Parathyroid adenoma (tissue), 2 donors: Measurements from ENCODE around the gene PPP2R1B.
A peak's percentile ranks its signal among the peaks of the same experiment; 100 is the strongest.

Experiments used
- H2AFZ ChIP-seq: fragments of 300-600 bp; sonication (generic); one replicate; pipeline ENCODE4 v1.7.0; 2017; ENCODE audit warnings: antibody characterized with exemption, mild to moderate bottlenecking
- H3K27ac ChIP-seq: fragments of 300-600 bp; sonication (generic); one replicate; pipeline ENCODE4 v1.7.0; 2017
- H3K27me3 ChIP-seq: fragments of 300-600 bp; sonication (generic); one replicate; pipeline ENCODE4 v1.7.0; 2017; ENCODE audit warnings: low read length; ENCODE audit not compliant: control insufficient read depth, insufficient read depth
- H3K36me3 ChIP-seq: fragments of 300-600 bp; sonication (generic); one replicate; pipeline ENCODE4 v1.7.0; 2017; ENCODE audit warnings: low read length; ENCODE audit not compliant: control insufficient read depth, insufficient read depth
- H3K4me1 ChIP-seq: fragments of 300-600 bp; sonication (generic); one replicate; pipeline ENCODE4 v1.7.0; 2017; ENCODE audit warnings: control low read depth
- H3K4me2 ChIP-seq: fragments of 300-600 bp; sonication (generic); one replicate; pipeline ENCODE4 v1.7.0; 2017; ENCODE audit warnings: low read length
- H3K4me3 ChIP-seq: fragments of 300-600 bp; sonication (generic); one replicate; pipeline ENCODE4 v1.7.0; 2017; ENCODE audit warnings: low read depth, low read length
- H3K79me2 ChIP-seq: fragments of 300-600 bp; sonication (generic); one replicate; pipeline ENCODE4 v1.7.0; 2017; ENCODE audit warnings: control low read depth
- H3K9ac ChIP-seq: fragments of 300-600 bp; sonication (generic); one replicate; pipeline ENCODE4 v1.7.0; 2017; ENCODE audit warnings: mild to moderate bottlenecking
- H3K9me3 ChIP-seq: fragments of 300-600 bp; sonication (generic); one replicate; pipeline ENCODE4 v1.7.0; 2017; ENCODE audit warnings: low read length; ENCODE audit not compliant: control insufficient read depth
- TF ChIP-seq, protein P1 (sequence below): fragments of 300-600 bp; sonication (generic); IDR thresholded peaks from one replicate; pipeline ENCODE4 v1.7.0; 2017; ENCODE audit warnings: antibody characterized with exemption, mild to moderate bottlenecking
- donor health status: primary hyperparathyroidism.

Gene PPP2R1B

DNA sequence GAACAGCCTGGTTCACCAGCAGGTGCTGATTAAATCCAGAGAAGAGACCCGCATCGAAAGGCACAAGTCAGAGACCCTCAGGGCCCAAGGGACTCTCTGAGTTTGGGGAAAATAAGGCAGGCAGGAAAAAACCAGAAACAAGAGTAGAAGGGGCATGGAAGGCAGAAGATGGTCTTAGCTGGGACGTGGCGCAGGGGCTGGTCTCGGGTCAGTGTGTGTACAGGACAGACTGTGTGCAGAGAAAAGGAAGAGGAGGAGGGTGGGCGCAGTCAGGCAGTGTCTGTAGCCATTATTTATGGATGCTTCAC is 31.3 kb downstream of the PPP2R1B start:
- no peaks in the 10 kb centered on the region for H3K27me3 ChIP-seq
- H2AFZ ChIP-seq: peak overlapping the region; percentile 76
- no peaks in the 10 kb centered on the region for H3K36me3 ChIP-seq
- H3K4me1 ChIP-seq: peaks cover 21% of the 10 kb centered on the region
- H3K27ac ChIP-seq: peak overlapping the region; percentile 99
- H3K9ac ChIP-seq: peak overlapping the region; percentile 13
- no peaks in the 10 kb centered on the region for H3K79me2 ChIP-seq
- H3K4me3 ChIP-seq: peak overlapping the region; percentile 28
- H3K4me2 ChIP-seq: peak overlapping the region; percentile 39
- H3K9me3 ChIP-seq: no peaks in the 10 kb centered on the region
- TF ChIP-seq, protein P1, sequence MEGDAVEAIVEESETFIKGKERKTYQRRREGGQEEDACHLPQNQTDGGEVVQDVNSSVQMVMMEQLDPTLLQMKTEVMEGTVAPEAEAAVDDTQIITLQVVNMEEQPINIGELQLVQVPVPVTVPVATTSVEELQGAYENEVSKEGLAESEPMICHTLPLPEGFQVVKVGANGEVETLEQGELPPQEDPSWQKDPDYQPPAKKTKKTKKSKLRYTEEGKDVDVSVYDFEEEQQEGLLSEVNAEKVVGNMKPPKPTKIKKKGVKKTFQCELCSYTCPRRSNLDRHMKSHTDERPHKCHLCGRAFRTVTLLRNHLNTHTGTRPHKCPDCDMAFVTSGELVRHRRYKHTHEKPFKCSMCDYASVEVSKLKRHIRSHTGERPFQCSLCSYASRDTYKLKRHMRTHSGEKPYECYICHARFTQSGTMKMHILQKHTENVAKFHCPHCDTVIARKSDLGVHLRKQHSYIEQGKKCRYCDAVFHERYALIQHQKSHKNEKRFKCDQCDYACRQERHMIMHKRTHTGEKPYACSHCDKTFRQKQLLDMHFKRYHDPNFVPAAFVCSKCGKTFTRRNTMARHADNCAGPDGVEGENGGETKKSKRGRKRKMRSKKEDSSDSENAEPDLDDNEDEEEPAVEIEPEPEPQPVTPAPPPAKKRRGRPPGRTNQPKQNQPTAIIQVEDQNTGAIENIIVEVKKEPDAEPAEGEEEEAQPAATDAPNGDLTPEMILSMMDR: no peak

DNA sequence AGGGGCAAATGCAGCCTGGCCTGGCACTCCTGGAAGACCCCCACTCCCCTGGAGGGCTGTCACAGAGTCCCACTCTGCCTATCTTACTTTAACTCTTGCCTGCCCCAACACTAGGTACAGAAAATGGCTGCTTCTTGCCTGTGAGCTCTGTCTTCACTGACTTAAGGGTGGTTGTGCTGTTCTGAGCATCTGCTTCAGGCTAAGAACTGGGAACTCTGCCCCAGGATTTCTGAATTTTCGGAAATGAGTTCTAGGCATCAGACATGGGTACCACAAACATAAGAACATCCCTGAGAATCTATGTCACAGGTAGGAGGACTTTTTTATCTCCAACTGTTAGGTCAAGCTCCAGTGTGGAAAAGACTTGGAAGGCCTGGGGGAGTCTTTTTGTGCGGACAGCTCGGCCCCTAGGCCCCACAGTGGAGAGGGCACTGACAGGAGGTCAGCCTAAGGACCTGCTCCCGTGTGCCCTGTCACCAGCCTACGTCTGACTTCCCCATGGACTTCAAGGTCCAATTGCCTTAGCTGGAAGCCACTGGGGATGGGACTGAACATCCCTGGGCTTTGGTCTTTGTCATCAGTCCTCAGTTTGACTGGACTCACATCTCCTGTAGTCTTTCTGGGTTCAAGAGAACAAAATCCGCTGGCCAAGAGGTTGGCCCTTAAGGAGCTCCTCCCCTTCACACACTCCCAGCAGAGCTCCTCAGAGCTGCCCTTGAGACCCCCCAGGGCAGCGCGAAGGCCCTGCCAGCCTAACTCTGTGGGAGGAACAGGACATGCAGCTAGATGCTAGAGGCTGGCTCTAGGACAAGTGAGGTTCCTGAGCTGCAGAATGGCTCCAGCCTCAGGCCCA is 31.9 kb downstream of the PPP2R1B start:
- no peaks in the 10 kb centered on the region for H3K27me3 ChIP-seq
- H3K79me2 ChIP-seq: no peaks in the 10 kb centered on the region
- TF ChIP-seq, protein P1: no peak
- peak overlapping the region; percentile 76 for H2AFZ ChIP-seq
- peak overlapping the region; percentile 13 for H3K9ac ChIP-seq
- peak overlapping the region; percentile 28 for H3K4me3 ChIP-seq
- peak overlapping the region; percentile 39 for H3K4me2 ChIP-seq
- peaks cover 25% of the 10 kb centered on the region for H3K4me1 ChIP-seq
- H3K9me3 ChIP-seq: no peaks in the 10 kb centered on the region
- peak overlapping the region; percentile 99 for H3K27ac ChIP-seq
- H3K36me3 ChIP-seq: no peaks in the 10 kb centered on the region

- Histone ChIP-seq H3K4me3 (no peak overlapping the region), H3K27ac (peak overlapping the region; percentile 99), H3K27me3 (no peaks in the 10 kb centered on the region), H3K4me1 (peaks cover 30% of the 10 kb centered on the region), H2AFZ (peak overlapping the region; percentile 9), H3K9ac (no peak overlapping the region), H3K79me2 (no peaks in the 10 kb centered on the region), H3K4me2 (no peak overlapping the region), H3K9me3 (no peaks in the 10 kb centered on the region), H3K36me3 (no peaks in the 10 kb centered on the region)
- TF ChIP-seq, protein P1: no peak
Measured at GRCh38 chr11:111733611-111734088, 32.5 kb downstream of the PPP2R1B start.

- Histone ChIP-seq H3K27me3 (no peaks in the 10 kb centered on the region), H3K9ac (no peak overlapping the region), H3K27ac (peak overlapping the region; percentile 99), H3K36me3 (no peaks in the 10 kb centered on the region), H3K79me2 (no peaks in the 10 kb centered on the region), H3K4me1 (peaks cover 30% of the 10 kb centered on the region), H3K4me3 (no peak overlapping the region), H2AFZ (no peak overlapping the region), H3K4me2 (no peak overlapping the region), H3K9me3 (no peaks in the 10 kb centered on the region)
- TF ChIP-seq, protein P1: no peak
Measured at GRCh38 chr11:111733016-111733415, 33.2 kb downstream of the PPP2R1B start.

DNA sequence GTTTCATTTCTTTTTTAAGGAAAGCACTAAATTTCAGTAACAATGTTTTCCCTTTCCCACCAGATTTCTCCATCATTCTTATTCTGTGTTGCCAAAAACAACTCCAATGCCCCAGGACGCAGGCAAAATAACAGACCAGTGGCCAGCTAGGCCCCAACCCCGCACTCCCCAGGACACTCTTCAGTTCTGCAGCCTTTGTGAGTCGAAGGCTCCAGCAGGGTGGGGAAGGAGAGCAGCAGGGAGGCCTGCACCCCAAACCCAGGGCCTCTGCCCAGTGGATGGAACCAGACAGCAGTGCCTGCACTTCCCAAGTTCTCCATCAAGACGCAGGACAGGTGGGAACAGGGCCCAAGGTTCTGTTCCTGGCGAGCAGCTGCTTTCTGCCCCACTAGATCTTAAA is 34.4 kb downstream of the PPP2R1B start:
- peaks cover 30% of the 10 kb centered on the region for H3K4me1 ChIP-seq
- no peak overlapping the region for H3K4me3 ChIP-seq
- H3K4me2 ChIP-seq: no peak overlapping the region
- H3K9me3 ChIP-seq: no peaks in the 10 kb centered on the region
- TF ChIP-seq, protein P1: no peak
- H3K27me3 ChIP-seq: no peaks in the 10 kb centered on the region
- no peak overlapping the region for H3K9ac ChIP-seq
- no peaks in the 10 kb centered on the region for H3K36me3 ChIP-seq
- no peak overlapping the region for H2AFZ ChIP-seq
- peak overlapping the region; percentile 99 for H3K27ac ChIP-seq
- no peaks in the 10 kb centered on the region for H3K79me2 ChIP-seq
